Aorta (tissue), 5 donors: ENCODE results near the gene STXBP3. TPM values are rescaled to one million over a fixed set of nuclear protein-coding genes. Genes with fewer than 3 reads are reported as not detected.
A peak's percentile ranks its signal among the peaks of the same experiment; 100 is the strongest.
"Not testable (repeated sequence)": the region's sequence is repeated elsewhere in the genome, so short reads cannot be mapped to it uniquely, and the experiment has no call there.

Experiments used
- ATAC-seq: fragments of 200-7000 bp; cut with Tn5 transposase; one replicate; pipeline ENCODE4 v1.9.1; 2022; ENCODE audit warnings: moderate library complexity; ENCODE audit not compliant: low FRiP score
- DNase-seq, 2 donors: peaks; one replicate each; pipeline ENCODE4 v3.0.0-alpha.2; 2020
- H3K27ac ChIP-seq, 2 donors: one replicate each; pipeline ENCODE4 v1.5.1; 2013; ENCODE audit warnings: low read length in 2 of 2, mild to moderate bottlenecking in 2 of 2, moderate library complexity in 2 of 2, control low read depth in 1 of 2, inconsistent platforms in 1 of 2, low read depth in 1 of 2
- H3K27me3 ChIP-seq, 2 donors: one replicate each; pipeline ENCODE4 v1.6.1; 2013; ENCODE audit warnings: control low read depth in 1 of 2, low read length in 1 of 2, mild to moderate bottlenecking in 1 of 2, moderate library complexity in 1 of 2; ENCODE audit not compliant: insufficient read depth in 2 of 2, control insufficient read depth in 1 of 2
- H3K36me3 ChIP-seq, 2 donors: one replicate each; pipeline ENCODE4 v1.6.1; 2013; ENCODE audit warnings: control low read depth in 1 of 2, low read length in 1 of 2, mild to moderate bottlenecking in 1 of 2; ENCODE audit not compliant: insufficient read depth in 2 of 2, control insufficient read depth in 1 of 2
- H3K4me1 ChIP-seq, 2 donors: one replicate each; pipeline ENCODE4 v1.6.1; 2013; ENCODE audit warnings: low read length in 2 of 2, control low read depth in 1 of 2, mild to moderate bottlenecking in 1 of 2, moderate library complexity in 1 of 2; ENCODE audit not compliant: insufficient read depth in 2 of 2, control insufficient read depth in 1 of 2
- H3K4me3 ChIP-seq, 2 donors: one replicate each; pipeline ENCODE4 v1.5.1; 2013; ENCODE audit warnings: low read length in 2 of 2, control low read depth in 1 of 2, mild to moderate bottlenecking in 1 of 2
- H3K9me3 ChIP-seq: one replicate; pipeline ENCODE4 v1.6.1; 2013; ENCODE audit warnings: mild to moderate bottlenecking, low read length; ENCODE audit not compliant: control insufficient read depth
- WGBS, 2 donors: extraction: QIAGEN DNeasy Blood & Tissue Kit; methylation state at CpG; one replicate each; pipeline ENCODE4 v1.1.7; 2013; 5-methylcytosine and 5-hydroxymethylcytosine counted together
- intact Hi-C, 2 donors: fragments of 100-400 bp; cut with DNase I; formaldehyde crosslinking; loops; one replicate each; pipeline versions ENCODE4 v1.14.2 to v1.15.0; 2022
- long read RNA-seq, 2 donors: library from polyadenylated mRNA; unstranded; transcript quantifications; one replicate each; pipeline ENCODE4 v2.0.0, GENCODE V29; 2020 to 2021
- polyA plus RNA-seq, 2 donors: library from polyadenylated mRNA; stranded (reverse); fragments of 200-250 nt; gene quantifications; one replicate each; pipeline ENCODE4 v1.2.3, GENCODE V29; 2013
- total RNA-seq, 2 donors: library from RNA; stranded (reverse); fragmentation: NEBNext Ultra II Directional; extraction: Animal tissue kit (Norgen Biotek cat#: 25700); gene quantifications; one replicate each; pipeline ENCODE4 v1.2.1, GENCODE V29; 2021
- donor health status: healthy with polysubstance abuse.
- donor health status: Bipolar disorder and iron deficiency.
- donor health status: DM: no; HTN: no; CAD: no.
- donor health status: DM: no; HTN: no; CAD: no.
- donor health status: DM: yes; HTN: yes; CAD: no.

Gene STXBP3, protein sequence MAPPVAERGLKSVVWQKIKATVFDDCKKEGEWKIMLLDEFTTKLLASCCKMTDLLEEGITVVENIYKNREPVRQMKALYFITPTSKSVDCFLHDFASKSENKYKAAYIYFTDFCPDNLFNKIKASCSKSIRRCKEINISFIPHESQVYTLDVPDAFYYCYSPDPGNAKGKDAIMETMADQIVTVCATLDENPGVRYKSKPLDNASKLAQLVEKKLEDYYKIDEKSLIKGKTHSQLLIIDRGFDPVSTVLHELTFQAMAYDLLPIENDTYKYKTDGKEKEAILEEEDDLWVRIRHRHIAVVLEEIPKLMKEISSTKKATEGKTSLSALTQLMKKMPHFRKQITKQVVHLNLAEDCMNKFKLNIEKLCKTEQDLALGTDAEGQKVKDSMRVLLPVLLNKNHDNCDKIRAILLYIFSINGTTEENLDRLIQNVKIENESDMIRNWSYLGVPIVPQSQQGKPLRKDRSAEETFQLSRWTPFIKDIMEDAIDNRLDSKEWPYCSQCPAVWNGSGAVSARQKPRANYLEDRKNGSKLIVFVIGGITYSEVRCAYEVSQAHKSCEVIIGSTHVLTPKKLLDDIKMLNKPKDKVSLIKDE
- total RNA-seq (10 to 100 TPM; 56.5 to 67.0 TPM), polyA plus RNA-seq (10 to 100 TPM; 33.4 to 37.5 TPM)
- long read RNA-seq, donor 1, transcript STXBP3-201 (19 exons, 2,478 nt) = major isoform, 30 of 55 reads
- long read RNA-seq, donor 1, partial matches to known transcripts = 12 of 55 reads
- long read RNA-seq, donor 1, other reads (novel, unspliced or antisense) = 13 of 55 reads
- long read RNA-seq, donor 2, transcript STXBP3-201 (19 exons, 2,478 nt) = major isoform, 16 of 24 reads
- long read RNA-seq, donor 2, partial matches to known transcripts = 2 of 24 reads
- long read RNA-seq, donor 2, other reads (novel, unspliced or antisense) = 6 of 24 reads

DNA sequence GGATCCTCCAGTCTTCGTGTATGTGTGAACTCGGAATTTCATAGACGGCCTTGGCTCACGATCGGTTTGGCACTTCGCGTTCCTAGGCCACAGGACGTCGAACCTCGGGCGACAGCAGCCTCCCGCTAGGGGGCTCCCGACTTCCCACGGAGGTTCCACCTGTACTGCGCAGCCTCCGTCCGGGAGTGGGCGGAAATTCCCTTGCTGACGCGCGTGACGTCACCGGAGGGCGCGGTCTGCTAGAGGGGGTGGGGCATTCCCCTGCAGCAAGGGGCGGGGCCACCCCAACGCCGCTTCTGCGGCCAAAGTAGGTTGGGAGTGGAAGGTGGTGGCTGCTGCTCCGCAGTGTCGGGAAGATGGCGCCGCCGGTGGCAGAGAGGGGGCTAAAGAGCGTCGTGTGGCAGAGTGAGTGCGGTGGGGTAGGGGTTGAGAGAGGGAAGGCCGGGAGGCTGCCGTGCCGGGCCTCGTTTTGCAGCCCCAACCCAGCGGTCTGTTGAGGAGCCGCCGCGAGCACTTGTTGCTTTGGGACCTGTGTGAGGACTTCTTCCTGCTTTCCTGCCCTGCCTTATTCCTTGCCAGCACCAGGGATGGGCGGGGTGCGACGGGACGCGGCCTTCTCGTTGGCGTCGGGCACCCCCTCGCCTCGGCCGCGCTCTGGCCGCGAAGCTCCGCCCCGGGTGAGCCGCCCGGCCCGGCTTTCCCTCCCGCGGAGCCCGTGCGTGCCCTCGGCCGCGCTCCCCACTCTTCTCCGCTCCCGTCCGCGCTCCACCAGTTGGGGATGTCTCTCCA is at the start of gene STXBP3:
TSS of gene STXBP3 (plus strand) at position 293 of the 789 bp plus-strand sequence. CDS start at position 357, 64 bp downstream.
- Histone ChIP-seq H3K4me1 (no peaks in the 10 kb centered on the region), H3K27me3 (no peaks in the 10 kb centered on the region), H3K4me3 (peak within 1 kb of the TSS; percentile 84 to 90), H3K36me3 (no peaks in the 10 kb centered on the region), H3K9me3 (no peaks in the 10 kb centered on the region), H3K27ac (peak within 1 kb of the TSS; percentile 98)
- peak; percentile 99 to 100 for DNase-seq
- 0% methylated on average over 58 to 75 of the region's 75 CpGs for WGBS, 2 donors
- intact Hi-C loops = loop anchor here (2.0 kb wide), 2 partner anchors 54 to 70 kb away; partner anchors contain the start of gene PRPF38B (in 2 of the 2)
- ATAC-seq = peak; percentile 99

DNA sequence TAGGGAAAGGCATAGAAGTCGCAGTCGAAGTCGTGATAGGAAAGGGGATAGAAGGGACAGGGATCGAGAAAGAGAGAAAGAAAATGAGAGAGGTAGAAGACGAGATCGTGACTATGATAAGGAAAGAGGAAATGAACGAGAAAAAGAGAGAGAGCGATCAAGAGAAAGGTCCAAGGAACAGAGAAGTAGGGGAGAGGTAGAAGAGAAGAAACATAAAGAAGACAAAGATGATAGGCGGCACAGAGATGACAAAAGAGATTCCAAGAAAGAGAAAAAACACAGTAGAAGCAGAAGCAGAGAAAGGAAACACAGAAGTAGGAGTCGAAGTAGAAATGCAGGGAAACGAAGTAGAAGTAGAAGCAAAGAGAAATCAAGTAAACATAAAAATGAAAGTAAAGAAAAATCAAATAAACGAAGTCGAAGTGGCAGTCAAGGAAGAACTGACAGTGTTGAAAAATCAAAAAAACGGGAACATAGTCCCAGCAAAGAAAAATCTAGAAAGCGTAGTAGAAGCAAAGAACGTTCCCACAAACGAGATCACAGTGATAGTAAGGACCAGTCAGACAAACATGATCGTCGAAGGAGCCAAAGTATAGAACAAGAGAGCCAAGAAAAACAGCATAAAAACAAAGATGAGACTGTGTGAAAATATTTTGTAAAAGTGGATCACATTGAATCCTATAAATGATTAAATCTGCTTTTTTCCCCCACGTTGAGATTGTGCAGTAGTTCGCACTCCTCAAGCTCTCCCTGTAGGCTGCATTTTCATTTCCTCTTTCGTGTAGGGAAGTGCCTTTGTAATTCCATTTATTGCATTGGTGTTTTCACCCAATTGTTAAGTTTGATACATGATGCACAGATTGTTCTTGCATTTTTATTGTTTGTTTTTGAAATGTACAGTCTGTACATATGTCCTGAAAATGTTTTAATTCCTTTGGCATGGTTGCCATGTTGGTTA is 46.8 kb upstream of the STXBP3 start:
- no peaks in the 10 kb centered on the region for H3K27me3 ChIP-seq
- H3K27ac ChIP-seq = no peak overlapping the region
- no peak for DNase-seq
- no peaks in the 10 kb centered on the region for H3K4me1 ChIP-seq
- H3K4me3 ChIP-seq = no peak overlapping the region
- intact Hi-C loops = no loop called here
- ATAC-seq = no peak
- 80 to 83% methylated on average over 22 of the region's 22 CpGs for WGBS, 2 donors
- H3K36me3 ChIP-seq = peaks cover 0 to 2% of the 10 kb centered on the region in 2 donors
- H3K9me3 ChIP-seq = no peaks in the 10 kb centered on the region

DNA sequence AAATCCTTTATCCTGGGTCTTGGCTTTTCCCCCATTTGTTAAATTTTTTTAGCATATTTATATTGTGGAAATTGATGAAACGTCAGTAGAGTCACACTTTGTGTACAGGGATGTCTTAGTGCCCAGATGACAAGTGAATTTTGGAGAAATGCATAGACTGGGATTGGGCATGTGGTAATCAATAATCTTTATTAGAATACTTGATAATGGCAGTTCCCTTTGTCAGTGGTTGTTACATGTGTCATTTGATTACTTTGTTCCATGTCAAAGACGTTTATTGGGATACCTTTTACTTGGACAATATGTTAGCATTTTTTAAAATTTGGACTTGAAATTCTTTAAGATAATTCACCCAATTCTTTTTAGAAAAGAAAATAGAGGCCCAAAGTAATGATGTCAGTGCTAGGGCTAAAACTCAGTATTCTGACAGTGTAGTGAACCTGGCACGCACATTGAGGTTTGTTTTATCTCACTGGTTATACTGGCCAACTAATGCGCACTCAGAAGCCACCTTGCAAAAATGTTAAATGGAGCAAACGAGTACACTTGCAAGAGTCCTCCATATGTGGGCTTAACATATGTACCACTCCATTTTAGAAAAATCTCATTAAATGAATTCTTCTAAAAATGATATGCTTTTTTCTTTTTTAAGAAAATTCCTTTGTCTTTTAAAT is 45.2 kb upstream of the STXBP3 start:
- intact Hi-C loops = no loop called here
- Histone ChIP-seq H3K27me3 (no peaks in the 10 kb centered on the region), H3K4me1 (no peaks in the 10 kb centered on the region), H3K9me3 (no peaks in the 10 kb centered on the region), H3K36me3 (peaks cover 0 to 2% of the 10 kb centered on the region in 2 donors), H3K4me3 (no peak overlapping the region), H3K27ac (no peak overlapping the region)
- ATAC-seq (no peak), DNase-seq (no peak)
- 73 to 75% methylated on average over 5 of the region's 5 CpGs for WGBS, 2 donors

DNA sequence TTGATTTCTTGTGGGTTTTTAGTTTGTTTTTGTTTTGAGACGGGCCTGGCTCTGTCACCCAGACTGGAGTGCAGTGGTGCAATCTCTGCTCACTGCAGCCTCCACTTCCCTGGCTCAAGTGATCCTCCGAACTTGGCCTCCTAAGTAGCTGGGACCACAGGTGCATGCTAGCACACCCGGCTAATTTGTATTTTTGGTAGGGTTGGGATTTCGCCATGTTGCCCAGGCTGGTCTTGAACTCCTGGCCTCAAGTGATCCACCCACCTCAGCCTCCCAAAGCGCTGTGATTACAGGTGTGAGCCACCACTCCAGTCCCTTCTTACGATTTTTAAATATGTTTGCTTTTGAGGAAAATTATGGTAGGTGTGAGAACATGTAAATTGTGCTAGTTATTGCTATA is 44.4 kb upstream of the STXBP3 start:
- intact Hi-C loops, H3K36me3 ChIP-seq: not testable (repeated sequence)
- WGBS, 2 donors = 94 to 95% methylated on average over 6 of the region's 6 CpGs

DNA sequence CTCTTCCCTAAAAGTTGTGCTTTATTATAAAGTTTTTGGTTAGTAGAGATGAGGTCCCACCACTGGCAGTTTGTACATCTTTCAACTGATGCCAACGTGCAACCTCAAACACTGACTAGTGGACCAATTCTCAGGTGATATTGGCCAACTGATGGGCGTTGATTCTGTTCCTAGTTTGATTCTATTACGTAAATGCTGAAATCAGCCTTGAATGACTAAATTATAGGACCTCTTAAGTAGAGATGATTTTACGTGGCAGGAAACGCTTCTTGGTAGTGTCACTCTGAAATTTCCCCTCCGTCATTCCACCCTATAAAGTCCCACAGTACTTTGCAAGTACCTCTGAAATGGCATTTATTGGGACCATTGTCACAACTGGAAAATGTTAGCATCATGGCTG is 42.5 kb upstream of the STXBP3 start:
- no peak for DNase-seq
- no peak overlapping the region for H3K4me3 ChIP-seq
- peaks cover 0 to 2% of the 10 kb centered on the region in 2 donors for H3K36me3 ChIP-seq
- H3K4me1 ChIP-seq = no peaks in the 10 kb centered on the region
- 74 to 82% methylated on average over 6 of the region's 6 CpGs for WGBS, 2 donors
- ATAC-seq = no peak
- H3K27ac ChIP-seq = no peak overlapping the region
- H3K9me3 ChIP-seq = no peaks in the 10 kb centered on the region
- intact Hi-C loops = loop anchor here in 1 of 2 donors (2.0 kb wide), 1 partner anchor 37 kb away; no protein-coding TSS in a partner anchor
- H3K27me3 ChIP-seq = no peaks in the 10 kb centered on the region

More for the DNA sequence above, 44.4 kb upstream of the STXBP3 start:
- not testable (repeated sequence) for H3K27ac ChIP-seq, ATAC-seq, H3K4me1 ChIP-seq, DNase-seq, H3K4me3 ChIP-seq, H3K9me3 ChIP-seq, H3K27me3 ChIP-seq

DNA sequence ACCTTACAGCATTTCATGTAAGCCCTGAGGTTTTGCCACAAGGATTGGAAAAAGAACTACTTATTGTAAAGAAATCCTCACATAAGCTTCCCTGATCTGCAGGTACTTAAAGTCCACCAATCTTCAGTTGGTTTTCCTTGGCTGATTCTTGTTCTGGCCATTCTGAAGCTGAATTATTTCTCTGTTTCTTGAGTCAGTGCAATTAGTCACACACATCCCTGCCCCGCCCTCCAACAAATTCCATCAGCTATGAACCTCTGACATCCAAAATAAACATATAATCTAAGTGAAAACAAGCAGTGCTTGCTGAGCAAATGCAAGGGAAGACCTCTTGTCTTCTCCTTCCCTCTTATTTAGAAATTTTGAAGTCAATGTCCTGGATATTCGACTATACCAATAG is 42.0 kb upstream of the STXBP3 start:
- H3K36me3 ChIP-seq = no peaks in the 10 kb centered on the region
- intact Hi-C loops = loop anchor here in 1 of 2 donors (2.0 kb wide), 1 partner anchor 36 kb away; no protein-coding TSS in a partner anchor
- H3K4me3 ChIP-seq = peak overlapping the region in 1 of 2 donors; percentile 22
- H3K27me3 ChIP-seq = no peaks in the 10 kb centered on the region
- no peak overlapping the region for H3K27ac ChIP-seq
- ATAC-seq = no peak
- 4 to 18% methylated on average over 2 of the region's 2 CpGs for WGBS, 2 donors
- no peak for DNase-seq
- no peaks in the 10 kb centered on the region for H3K9me3 ChIP-seq
- no peaks in the 10 kb centered on the region for H3K4me1 ChIP-seq

DNA sequence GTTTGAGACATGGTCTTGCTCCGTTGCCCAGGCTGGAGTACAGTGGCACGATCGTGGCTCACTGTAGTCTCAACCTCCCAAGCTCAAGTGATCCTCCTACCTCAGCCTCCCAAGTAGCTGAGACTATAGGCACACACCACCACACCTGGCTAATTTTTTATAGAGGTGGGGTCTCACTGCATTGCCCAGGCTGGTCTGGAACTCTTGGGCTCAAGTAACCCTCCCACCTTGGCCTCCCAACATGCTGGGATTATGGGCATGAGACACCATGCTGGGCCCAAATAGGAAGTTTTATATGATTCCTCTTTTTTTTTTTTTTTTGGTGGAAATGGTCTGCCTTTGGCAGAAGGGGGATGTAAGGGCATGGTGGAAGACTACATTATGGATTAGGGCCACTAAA is 39.8 kb upstream of the STXBP3 start:
- Histone ChIP-seq H3K27ac (no peak overlapping the region), H3K4me3 (no peak overlapping the region), H3K4me1 (no peaks in the 10 kb centered on the region), H3K9me3 (no peaks in the 10 kb centered on the region), H3K27me3 (no peaks in the 10 kb centered on the region), H3K36me3 (no peaks in the 10 kb centered on the region)
- intact Hi-C loops = no loop called here
- DNase-seq (no peak), ATAC-seq (no peak)
- WGBS, 2 donors = 94 to 97% methylated on average over 3 of the region's 3 CpGs
